ENCODE data around the gene GABPB2.
"Not testable (repeated sequence)": the region's sequence is repeated elsewhere in the genome, so short reads cannot be mapped to it uniquely, and the experiment has no call there.

Gene GABPB2

DNA sequence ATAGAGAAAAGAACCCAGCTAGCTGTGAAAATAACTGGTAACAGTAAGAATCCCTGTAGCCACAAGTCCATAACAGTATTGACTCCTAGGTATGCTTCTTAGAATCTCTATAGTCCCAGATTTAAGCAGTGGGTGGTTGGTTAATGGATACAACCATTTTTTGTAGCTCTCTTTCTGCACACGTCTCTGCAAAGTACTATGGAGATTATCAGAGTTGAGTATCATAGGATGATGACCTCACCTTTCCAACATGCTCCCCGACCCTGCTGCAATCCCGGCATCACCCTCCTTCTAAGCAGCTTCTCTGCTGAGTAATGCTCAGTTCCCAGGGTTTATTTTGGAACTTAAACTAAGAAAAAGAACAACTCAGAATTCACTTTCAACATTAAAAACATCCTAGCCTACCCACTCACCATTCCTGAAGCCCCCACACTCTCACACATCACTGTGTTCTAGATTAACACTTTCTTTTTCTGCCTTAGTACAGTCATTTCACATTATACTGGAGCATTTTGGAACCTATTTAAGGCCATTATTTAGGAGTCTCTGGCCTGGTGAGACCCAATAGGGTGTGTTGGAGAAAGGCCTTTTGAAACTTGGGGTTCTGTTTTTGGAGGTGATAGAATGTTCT is 7.7 kb upstream of the GABPB2 start:
- Histone ChIP-seq H3K4me2 (peak overlapping the region; percentile 25 to 100 (median 98); a peak in 21 of 22 replicates), H3K4me1 (peaks cover 33 to 69% (median 53%) of the 10 kb centered on the region in 10 experiments), H3K4me3 (peak overlapping the region in 7 of 10 experiments; percentile 80 to 99 (median 92); a peak in 14 of 20 replicates), H3K9me3 (replicated peaks in 1 of 11) (no peaks in the 10 kb centered on the region), H3K9ac (peak overlapping the region in 5 of 11 experiments; percentile 4 to 98 (median 97); a peak in 3 of 22 replicates), H3K36me3 (peaks cover 0 to 61% (median 55%) of the 10 kb centered on the region in 11 experiments; a peak in 20 of 22 replicates), H4K20me1 (peaks cover 6 to 53% (median 12%) of the 10 kb centered on the region in 11 experiments; a peak in 21 of 22 replicates), H3K27me3 (no peaks in the 10 kb centered on the region), H3K27ac (peak overlapping the region in 3 of 11 experiments; percentile 10 to 96 (median 29); a peak in 6 of 22 replicates)
- no peak for TF ChIP-seq Cebpa-rat (IDR thresholded peaks at IDR 0.05)

DNA sequence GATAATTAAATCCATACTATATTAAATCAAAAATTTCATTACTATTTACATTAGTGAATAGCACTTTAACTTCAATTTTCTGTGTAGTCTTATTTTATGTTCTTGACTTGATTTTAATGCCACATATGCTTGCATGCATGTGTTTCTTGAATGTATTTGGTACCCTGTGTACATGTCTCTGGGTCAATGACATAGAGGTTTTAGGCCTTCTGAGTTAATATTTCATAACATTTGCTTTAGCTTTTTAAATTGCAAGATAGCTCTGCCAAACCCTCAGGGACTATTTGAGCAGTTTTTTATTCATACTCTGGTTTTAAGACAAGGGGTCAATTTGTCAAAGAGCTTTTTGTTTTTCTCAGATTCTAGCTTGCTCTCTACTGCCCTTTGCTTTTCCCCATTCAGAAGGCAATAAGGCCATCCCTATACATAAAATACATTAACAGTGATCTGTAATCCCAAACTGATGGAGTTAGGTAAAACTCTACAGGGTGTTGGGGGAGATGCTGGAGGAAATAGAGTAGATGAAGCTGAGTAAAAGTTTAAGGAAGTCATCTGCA is 5.4 kb upstream of the GABPB2 start:
- peaks cover 49 to 90% (median 68%) of the 10 kb centered on the region in 10 experiments for H3K4me1 ChIP-seq
- TF ChIP-seq Cebpa-rat (IDR thresholded peaks at IDR 0.05): no peak
- peak overlapping the region in 2 of 11 experiments; percentile 1 to 4; a peak in 1 of 22 replicates for H3K9ac ChIP-seq
- H3K27ac ChIP-seq: no peak overlapping the region
- H4K20me1 ChIP-seq: peaks cover 0 to 42% (median 8%) of the 10 kb centered on the region in 11 experiments; a peak in 11 of 22 replicates
- H3K4me2 ChIP-seq: peak overlapping the region in 7 of 11 experiments; percentile 11 to 100 (median 99); a peak in 7 of 22 replicates
- H3K36me3 ChIP-seq: peaks cover 0 to 78% (median 66%) of the 10 kb centered on the region in 11 experiments; a peak in 20 of 22 replicates
- H3K27me3 ChIP-seq: no peaks in the 10 kb centered on the region
- H3K9me3 ChIP-seq (replicated peaks in 1 of 11): no peaks in the 10 kb centered on the region
- H3K4me3 ChIP-seq: no peak overlapping the region

DNA sequence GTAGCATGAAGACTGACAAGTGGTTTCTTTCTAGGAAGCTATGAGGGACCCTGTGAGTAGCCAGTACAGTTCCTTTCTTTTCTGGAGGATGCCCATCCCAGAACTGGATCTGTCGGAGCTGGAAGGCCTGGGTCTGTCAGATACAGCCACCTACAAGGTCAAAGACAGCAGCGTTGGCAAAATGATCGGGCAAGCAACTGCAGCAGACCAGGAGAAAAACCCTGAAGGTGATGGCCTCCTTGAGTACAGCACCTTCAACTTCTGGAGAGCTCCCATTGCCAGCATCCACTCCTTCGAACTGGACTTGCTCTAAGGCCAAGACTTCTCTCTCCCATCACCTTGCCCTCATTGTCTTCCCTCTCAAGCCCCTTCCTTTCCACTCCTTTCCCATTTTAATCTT is 3.4 kb upstream of the GABPB2 start:
- Histone ChIP-seq H3K27me3 (no peaks in the 10 kb centered on the region), H3K36me3 (peaks cover 0 to 77% (median 66%) of the 10 kb centered on the region in 11 experiments; a peak in 20 of 22 replicates), H3K4me2 (peak overlapping the region in 3 of 11 experiments; percentile 1 to 16 (median 13); a peak in 2 of 22 replicates), H3K27ac (peak overlapping the region in 1 of 11 experiments; percentile 8; a peak in 1 of 22 replicates), H3K9ac (no peak overlapping the region), H3K4me3 (no peak overlapping the region), H4K20me1 (peaks cover 0 to 42% (median 8%) of the 10 kb centered on the region in 11 experiments; a peak in 11 of 22 replicates), H3K4me1 (peaks cover 42 to 85% (median 69%) of the 10 kb centered on the region in 10 experiments), H3K9me3 (replicated peaks in 1 of 11) (no peaks in the 10 kb centered on the region)
- TF ChIP-seq Cebpa-rat (IDR thresholded peaks at IDR 0.05): no peak

DNA sequence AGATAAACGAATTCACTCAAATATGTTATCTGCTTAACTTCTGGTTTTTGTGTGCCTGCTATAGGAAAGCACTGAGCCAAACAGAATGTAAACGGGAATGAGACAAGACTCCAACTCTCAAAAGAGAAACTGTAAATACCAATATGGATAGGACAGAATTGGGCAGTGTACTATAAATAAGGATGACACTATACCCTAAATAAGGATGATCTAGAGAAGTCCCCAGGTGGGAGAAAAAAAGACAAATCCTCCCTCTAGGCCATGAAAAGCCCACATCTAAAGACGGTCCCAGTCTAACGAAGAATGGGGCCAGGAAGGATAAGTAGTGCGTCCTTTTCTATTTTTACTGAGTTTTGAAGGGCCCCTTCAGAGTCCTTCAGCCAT is 1.5 kb upstream of the GABPB2 start:
- H3K4me2 ChIP-seq: peak overlapping the region; percentile 71 to 95 (median 86)
- H3K4me3 ChIP-seq: peak overlapping the region in 7 of 10 experiments; percentile 68 to 79 (median 76); a peak in 8 of 20 replicates
- H3K4me1 ChIP-seq: peaks cover 35 to 70% (median 57%) of the 10 kb centered on the region in 10 experiments
- no peak for TF ChIP-seq Cebpa-rat (IDR thresholded peaks at IDR 0.05)
- H4K20me1 ChIP-seq: peaks cover 0 to 37% (median 8%) of the 10 kb centered on the region in 11 experiments; a peak in 11 of 22 replicates
- H3K27me3 ChIP-seq: no peaks in the 10 kb centered on the region
- peak overlapping the region in 10 of 11 experiments; percentile 52 to 96 (median 93); a peak in 17 of 22 replicates for H3K9ac ChIP-seq
- H3K36me3 ChIP-seq: peaks cover 0 to 73% (median 49%) of the 10 kb centered on the region in 11 experiments; a peak in 21 of 22 replicates
- peak overlapping the region; percentile 26 to 98 (median 96); a peak in 21 of 22 replicates for H3K27ac ChIP-seq
- H3K9me3 ChIP-seq (replicated peaks in 1 of 11): no peaks in the 10 kb centered on the region

DNA sequence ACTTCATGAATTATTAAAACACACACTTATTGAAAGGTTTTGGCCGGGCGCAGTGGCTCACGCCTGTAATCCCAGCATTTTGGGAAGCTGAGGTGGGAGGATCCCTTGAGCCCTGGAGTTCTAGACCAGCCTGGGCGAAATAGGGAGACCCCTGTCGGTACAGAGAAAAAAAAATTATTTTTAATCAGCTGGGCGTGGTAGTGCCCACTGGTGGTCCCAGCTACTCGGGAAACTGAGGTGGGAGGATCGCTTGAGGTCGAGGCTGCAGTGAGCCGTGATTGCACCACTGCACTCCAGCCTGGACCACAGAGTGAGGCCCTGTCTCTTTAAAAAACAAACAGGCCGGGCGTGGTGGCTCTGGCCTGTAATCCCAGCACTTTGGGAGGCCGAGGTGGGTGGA is 1.7 kb downstream of the GABPB2 start:
- no peak for TF ChIP-seq Cebpa-rat (IDR thresholded peaks at IDR 0.05)
- Histone ChIP-seq H3K36me3 (peaks cover 0 to 56% (median 32%) of the 10 kb centered on the region in 11 experiments; a peak in 21 of 22 replicates), H3K4me3 (no peak overlapping the region), H3K9me3 (replicated peaks in 1 of 11) (no peaks in the 10 kb centered on the region), H3K9ac (no peak overlapping the region; a peak in 1 of 22 replicates), H3K4me2 (peak overlapping the region in 9 of 11 experiments; percentile 71 to 94 (median 86); a peak in 13 of 22 replicates), H4K20me1 (peaks cover 0 to 6% (median 2%) of the 10 kb centered on the region in 11 experiments; a peak in 5 of 22 replicates), H3K27ac (0 out of 22 replicates have a peak overlapping the region, but pooled peaks of 1 of the 11 experiments have one; percentile 96), H3K4me1 (peaks cover 27 to 41% (median 35%) of the 10 kb centered on the region in 10 experiments), H3K27me3 (no peaks in the 10 kb centered on the region)

DNA sequence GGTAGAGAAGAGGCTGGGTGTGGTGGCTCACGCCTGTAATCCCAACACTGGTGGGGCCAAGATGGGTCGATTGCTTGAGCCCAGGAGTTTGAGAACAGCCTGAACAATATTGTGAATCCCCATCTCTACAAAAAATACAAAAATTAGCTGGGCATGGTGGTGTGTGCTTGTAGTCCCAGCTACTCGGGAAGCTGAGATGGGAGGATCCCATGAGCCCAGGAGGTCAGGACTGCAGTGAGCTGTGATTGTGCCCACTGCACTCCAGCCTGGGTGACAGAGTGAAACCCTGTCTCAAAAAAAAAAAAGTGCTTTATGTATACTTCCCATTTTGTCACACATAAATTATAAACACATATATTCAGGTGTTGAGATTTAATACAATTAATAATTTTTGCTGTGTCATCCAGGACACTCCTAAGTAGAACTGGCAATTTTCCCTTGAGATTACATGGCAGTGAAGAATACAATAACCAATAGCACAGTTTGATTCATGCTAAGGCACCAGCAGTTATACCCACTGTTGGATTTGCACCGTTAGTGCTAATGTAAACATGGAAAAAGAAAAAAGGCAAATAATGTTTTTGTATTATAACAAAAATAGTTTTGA is 15.5 kb downstream of the GABPB2 start:
- H3K27ac ChIP-seq: peak overlapping the region in 2 of 11 experiments; percentile 10 to 14; a peak in 2 of 22 replicates
- H3K27me3 ChIP-seq: no peaks in the 10 kb centered on the region

DNA sequence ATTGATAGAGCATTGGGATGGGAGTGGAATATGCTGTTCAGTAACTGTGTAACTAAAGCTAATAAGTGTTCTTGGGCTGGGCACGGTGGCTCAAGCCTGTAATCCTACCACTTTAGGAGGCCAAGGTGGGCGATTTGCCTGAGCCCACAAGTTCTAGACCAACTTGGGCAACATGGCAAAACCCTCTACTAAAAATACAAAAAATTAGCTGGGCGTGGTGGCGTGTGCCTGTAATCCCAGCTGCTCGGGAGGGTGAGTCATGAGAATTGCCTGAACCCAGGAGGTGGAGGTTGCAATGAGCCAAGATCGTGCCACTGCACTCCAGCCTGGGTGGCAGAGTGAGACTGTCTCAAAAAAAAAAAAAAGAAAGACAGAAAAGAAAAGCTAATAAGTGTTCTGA is 26.9 kb downstream of the GABPB2 start:
- H3K9me3 ChIP-seq (replicated peaks in 1 of 11); H3K4me3 ChIP-seq; H3K9ac ChIP-seq; H3K36me3 ChIP-seq; H3K27me3 ChIP-seq; H4K20me1 ChIP-seq: not testable (repeated sequence)
- Histone ChIP-seq H3K4me1 (peaks cover 0 to 13% (median 2%) of the 10 kb centered on the region in 10 experiments; a peak in 8 of 20 replicates), H3K27ac (peak overlapping the region in 1 of 11 experiments; percentile 21; a peak in 1 of 22 replicates), H3K4me2 (peak overlapping the region in 5 of 11 experiments; percentile 5 to 55 (median 22); a peak in 5 of 22 replicates)

More for the DNA sequence above, 15.5 kb downstream of the GABPB2 start:
- Histone ChIP-seq H3K36me3 (peaks cover 0 to 19% (median 0%) of the 10 kb centered on the region in 11 experiments; a peak in 3 of 22 replicates), H3K4me3 (no peak overlapping the region), H3K9me3 (replicated peaks in 1 of 11) (no peaks in the 10 kb centered on the region), H4K20me1 (no peaks in the 10 kb centered on the region), H3K4me1 (peaks cover 8 to 18% (median 10%) of the 10 kb centered on the region in 10 experiments; a peak in 18 of 20 replicates), H3K9ac (no peak overlapping the region), H3K4me2 (no peak overlapping the region)
- TF ChIP-seq Cebpa-rat (IDR thresholded peaks at IDR 0.05): no peak

DNA sequence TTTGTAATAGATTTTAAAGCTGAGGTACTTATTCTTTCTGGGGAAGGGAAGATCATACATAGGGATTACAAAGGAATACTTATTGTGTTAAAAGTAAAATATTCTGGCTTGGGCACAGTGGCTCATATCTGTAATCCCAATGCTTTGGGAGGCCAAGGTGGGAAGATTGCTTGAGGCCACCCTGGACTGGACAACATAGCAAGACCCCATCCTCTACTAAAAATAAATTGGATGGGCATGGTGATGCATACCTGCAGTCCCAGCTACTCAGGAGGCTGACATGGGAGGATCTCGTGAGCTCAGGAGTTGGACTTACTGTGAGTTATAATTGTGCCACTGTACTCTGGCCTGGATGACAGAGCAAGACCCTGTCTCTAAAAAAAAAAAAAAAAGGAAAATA is 27.6 kb downstream of the GABPB2 start:
- peaks cover 0 to 13% (median 2%) of the 10 kb centered on the region in 10 experiments; a peak in 8 of 20 replicates for H3K4me1 ChIP-seq
- no peaks in the 10 kb centered on the region for H3K27me3 ChIP-seq
- H3K36me3 ChIP-seq: peaks cover 0 to 6% (median 0%) of the 10 kb centered on the region in 11 experiments; a peak in 3 of 22 replicates
- H3K9ac ChIP-seq: no peak overlapping the region
- H3K4me2 ChIP-seq: no peak overlapping the region
- no peaks in the 10 kb centered on the region for H4K20me1 ChIP-seq
- no peak for TF ChIP-seq Cebpa-rat (IDR thresholded peaks at IDR 0.05)
- no peaks in the 10 kb centered on the region for H3K9me3 ChIP-seq (replicated peaks in 1 of 11)
- no peak overlapping the region for H3K4me3 ChIP-seq
- no peak overlapping the region for H3K27ac ChIP-seq

All from BLaER1 treated with 17β-estradiol and CSF1 and Interleukin-3, amounts not matched to agents 10 nM and 100 nM (cell line).